ENCODE measurements around the gene OSBPL7. TPM values are rescaled to one million over a fixed set of nuclear protein-coding genes. Genes with fewer than 3 reads are reported as not detected.
A peak's percentile ranks its signal among the peaks of the same experiment; 100 is the strongest.

OSBPL7 gene
- total and polyA plus RNA-seq, 4 donors, result 0.51 to 2.4 (median 1.4) TPM

GRCh38 chr17:47866941-47867340 is 45.3 kb upstream of the OSBPL7 start:
- Histone ChIP-seq H3K9ac (ENCODE audit: low read depth in 1 of 2, low read length in 2 of 2) (no peak overlapping the region), H3K4me1 (ENCODE audit: control insufficient read depth in 4 of 4, insufficient read depth in 4 of 4, low read length in 3 of 4) (no peaks in the 10 kb centered on the region), H3K36me3 (ENCODE audit: control insufficient read depth in 4 of 4, insufficient read depth in 3 of 4, low read depth in 1 of 4, low read length in 3 of 4) (no peaks in the 10 kb centered on the region), H3K9me3 (ENCODE audit: control insufficient read depth in 4 of 4, low read length in 3 of 4) (no peaks in the 10 kb centered on the region), H3K27me3 (ENCODE audit: control insufficient read depth in 4 of 4, insufficient read depth in 4 of 4, low read length in 3 of 4) (peaks cover 0 to 7% (median 0%) of the 10 kb centered on the region in 4 donors), H3K4me3 (ENCODE audit: low read depth in 1 of 3, low read length in 3 of 3) (no peak overlapping the region), H3K27ac (ENCODE audit: low read depth in 1 of 2, low read length in 2 of 2) (no peak overlapping the region)
- DNase-seq (ENCODE audit: low spot score), result peak; percentile 60
- 76% methylated on average over 20 of the region's 20 CpGs for WGBS
- TF ChIP-seq REST (IDR thresholded peaks at IDR 0.05) (no peak), FOXA2 (IDR thresholded peaks at IDR 0.05) (no peak)

- TF ChIP-seq EGR1 (IDR thresholded peaks at IDR 0.05; ENCODE audit: low read depth in 2 of 2) (no peak), RAD21 (IDR thresholded peaks at IDR 0.05) (no peak), REST (IDR thresholded peaks at IDR 0.05) (no peak), GABPA (IDR thresholded peaks at IDR 0.05 in 1 of 2, conservative IDR thresholded peaks at IDR 0.05 in 1 of 2) (no peak), HNF4G (IDR thresholded peaks at IDR 0.05) (no peak), FOXA1 (IDR thresholded peaks at IDR 0.05) (no peak), FOXA2 (IDR thresholded peaks at IDR 0.05) (no peak), SP1 (IDR thresholded peaks at IDR 0.05) (no peak), ATF3 (IDR thresholded peaks at IDR 0.05) (no peak), MAX (IDR thresholded peaks at IDR 0.05) (no peak)
- Histone ChIP-seq H3K36me3 (ENCODE audit: control insufficient read depth in 4 of 4, insufficient read depth in 3 of 4, low read depth in 1 of 4, low read length in 3 of 4) (no peaks in the 10 kb centered on the region), H3K9ac (ENCODE audit: low read depth in 1 of 2, low read length in 2 of 2) (no peak overlapping the region), H3K27me3 (ENCODE audit: control insufficient read depth in 4 of 4, insufficient read depth in 4 of 4, low read length in 3 of 4) (peaks cover 0 to 4% (median 0%) of the 10 kb centered on the region in 4 donors), H3K4me1 (ENCODE audit: control insufficient read depth in 4 of 4, insufficient read depth in 4 of 4, low read length in 3 of 4) (no peaks in the 10 kb centered on the region), H3K27ac (ENCODE audit: low read depth in 1 of 2, low read length in 2 of 2) (no peak overlapping the region), H3K4me3 (ENCODE audit: low read depth in 1 of 3, low read length in 3 of 3) (no peak overlapping the region), H3K9me3 (ENCODE audit: control insufficient read depth in 4 of 4, low read length in 3 of 4) (no peaks in the 10 kb centered on the region)
- 66% methylated on average over 7 of the region's 7 CpGs for whole genome bisulfite sequencing
- no peak for DNase-seq (ENCODE audit: low spot score)
These were observed 43.2 kb upstream of the OSBPL7 start for GRCh38 chr17:47864791-47865216.

Measured in liver (tissue), 9 donors.